Measurements from ENCODE around the gene TTC28. TPM values are rescaled to one million over a fixed set of nuclear protein-coding genes. Genes with fewer than 3 reads are reported as not detected.

Gene TTC28
- total RNA-seq, 4 donors from 2014 or later: 43.8 to 130 (median 92.0) TPM

DNA sequence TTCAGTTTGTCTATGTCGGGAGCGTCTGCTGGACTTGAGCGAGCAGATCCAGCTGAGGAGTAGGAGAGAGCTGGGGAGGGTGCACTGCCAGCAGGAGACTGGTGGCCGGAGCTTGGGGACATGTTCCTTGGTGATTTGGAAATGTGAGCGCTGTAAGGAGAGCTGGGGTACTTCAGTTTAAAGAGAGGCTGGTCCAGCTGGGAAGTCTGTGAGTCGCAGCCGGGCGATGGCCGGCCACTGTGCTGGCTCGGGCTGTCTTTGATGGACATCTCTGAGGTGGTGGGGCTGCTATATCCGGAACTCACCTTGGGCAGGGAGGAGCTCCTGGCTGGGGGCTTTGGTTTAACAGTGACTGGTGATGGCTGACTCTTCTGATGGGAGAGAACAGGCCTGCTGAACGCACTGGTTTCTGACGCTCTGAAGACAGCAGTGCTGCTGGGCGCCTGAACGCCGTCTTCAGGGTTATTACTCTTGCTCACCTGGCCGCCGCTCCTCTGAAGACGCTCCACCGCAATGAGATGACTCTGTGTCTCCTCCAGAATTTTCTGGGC lies 696.9 kb downstream of the TTC28 start:
- no peaks in the 10 kb centered on the region for H3K27me3 ChIP-seq
- intact Hi-C loops (cut with DNase I; ENCODE audit: low total_unique reads): no loop called here
- no peak overlapping the region for H3K27ac ChIP-seq
- no peaks in the 10 kb centered on the region for H3K9me3 ChIP-seq
- no peaks in the 10 kb centered on the region for H3K36me3 ChIP-seq
- H3K4me1 ChIP-seq: no peaks in the 10 kb centered on the region
- no peak for DNase-seq
- no peak overlapping the region for H3K4me3 ChIP-seq
- TF ChIP-seq, protein P1, sequence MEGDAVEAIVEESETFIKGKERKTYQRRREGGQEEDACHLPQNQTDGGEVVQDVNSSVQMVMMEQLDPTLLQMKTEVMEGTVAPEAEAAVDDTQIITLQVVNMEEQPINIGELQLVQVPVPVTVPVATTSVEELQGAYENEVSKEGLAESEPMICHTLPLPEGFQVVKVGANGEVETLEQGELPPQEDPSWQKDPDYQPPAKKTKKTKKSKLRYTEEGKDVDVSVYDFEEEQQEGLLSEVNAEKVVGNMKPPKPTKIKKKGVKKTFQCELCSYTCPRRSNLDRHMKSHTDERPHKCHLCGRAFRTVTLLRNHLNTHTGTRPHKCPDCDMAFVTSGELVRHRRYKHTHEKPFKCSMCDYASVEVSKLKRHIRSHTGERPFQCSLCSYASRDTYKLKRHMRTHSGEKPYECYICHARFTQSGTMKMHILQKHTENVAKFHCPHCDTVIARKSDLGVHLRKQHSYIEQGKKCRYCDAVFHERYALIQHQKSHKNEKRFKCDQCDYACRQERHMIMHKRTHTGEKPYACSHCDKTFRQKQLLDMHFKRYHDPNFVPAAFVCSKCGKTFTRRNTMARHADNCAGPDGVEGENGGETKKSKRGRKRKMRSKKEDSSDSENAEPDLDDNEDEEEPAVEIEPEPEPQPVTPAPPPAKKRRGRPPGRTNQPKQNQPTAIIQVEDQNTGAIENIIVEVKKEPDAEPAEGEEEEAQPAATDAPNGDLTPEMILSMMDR (IDR thresholded peaks at IDR 0.05): no peak
- no peak for TF ChIP-seq POLR2A (IDR thresholded peaks at IDR 0.05)

DNA sequence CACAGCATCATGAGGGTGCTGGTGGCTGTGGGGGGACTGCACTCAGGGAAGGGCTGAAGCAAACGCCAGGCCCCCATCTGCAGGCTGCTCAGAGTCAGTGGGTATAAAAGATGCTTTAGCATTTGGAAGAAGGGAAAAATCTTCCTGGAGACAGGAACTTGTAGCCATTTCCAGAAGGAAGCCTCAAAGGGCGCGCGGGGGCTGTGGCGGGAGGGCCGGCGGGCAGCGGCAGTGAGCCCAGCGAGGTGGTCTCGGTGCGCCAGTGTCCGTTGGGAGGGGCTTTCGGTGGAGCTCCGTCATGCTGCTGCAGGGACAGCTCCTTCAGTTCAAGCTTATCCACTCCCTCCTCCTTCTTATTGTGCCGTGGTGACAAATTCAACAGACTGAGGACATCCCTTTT lies 697.5 kb downstream of the TTC28 start:
- intact Hi-C loops (cut with DNase I; ENCODE audit: low total_unique reads): no loop called here
- no peak for DNase-seq
- H3K27me3 ChIP-seq: no peaks in the 10 kb centered on the region
- no peaks in the 10 kb centered on the region for H3K36me3 ChIP-seq
- no peaks in the 10 kb centered on the region for H3K4me1 ChIP-seq
- no peak overlapping the region for H3K27ac ChIP-seq
- TF ChIP-seq, protein P1 (IDR thresholded peaks at IDR 0.05): no peak
- no peak for TF ChIP-seq POLR2A (IDR thresholded peaks at IDR 0.05)
- H3K9me3 ChIP-seq: no peaks in the 10 kb centered on the region
- no peak overlapping the region for H3K4me3 ChIP-seq

DNA sequence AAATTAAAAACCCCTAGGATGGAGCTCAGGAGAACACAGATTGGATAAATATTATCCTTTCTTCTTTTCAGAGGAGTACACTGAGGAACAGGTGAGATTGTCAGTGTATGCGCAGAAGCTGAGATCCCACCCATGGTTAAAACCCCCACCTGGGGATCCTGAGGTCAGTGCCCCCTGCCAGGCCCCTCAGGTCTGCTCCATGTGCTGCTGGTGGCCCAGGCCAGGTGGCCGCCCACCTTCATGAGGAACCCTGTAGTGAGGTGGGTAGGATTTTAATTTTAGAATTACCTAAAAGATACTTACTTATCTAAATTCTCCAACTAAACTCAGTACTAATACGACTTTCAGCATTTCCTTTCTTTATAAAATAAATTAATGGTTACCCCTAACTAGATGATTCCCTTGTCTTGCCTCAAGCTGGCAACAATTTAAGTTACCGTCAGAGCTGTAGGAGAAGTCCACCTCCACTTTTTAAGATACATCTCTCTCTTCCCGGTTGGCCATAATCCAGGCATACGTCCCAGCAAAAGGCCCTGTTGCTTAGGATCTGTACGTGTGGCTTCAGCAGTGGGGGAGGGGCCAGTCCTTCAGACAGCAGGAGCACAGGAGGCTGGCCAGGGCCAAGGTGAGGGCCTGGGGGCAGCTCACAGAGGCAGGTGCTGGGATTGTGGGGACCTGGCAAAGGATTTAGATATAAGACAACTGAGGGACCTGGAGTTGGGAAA lies 699.1 kb downstream of the TTC28 start:
- no peaks in the 10 kb centered on the region for H3K4me1 ChIP-seq
- no peak overlapping the region for H3K4me3 ChIP-seq
- H3K27me3 ChIP-seq: no peaks in the 10 kb centered on the region
- H3K36me3 ChIP-seq: no peaks in the 10 kb centered on the region
- TF ChIP-seq, protein P1 (IDR thresholded peaks at IDR 0.05): no peak
- no peak for TF ChIP-seq POLR2A (IDR thresholded peaks at IDR 0.05)
- peak in 1 of 2 donors; percentile 22 for DNase-seq
- H3K9me3 ChIP-seq: no peaks in the 10 kb centered on the region
- no peak overlapping the region for H3K27ac ChIP-seq
- intact Hi-C loops (cut with DNase I; ENCODE audit: low total_unique reads): no loop called here

DNA sequence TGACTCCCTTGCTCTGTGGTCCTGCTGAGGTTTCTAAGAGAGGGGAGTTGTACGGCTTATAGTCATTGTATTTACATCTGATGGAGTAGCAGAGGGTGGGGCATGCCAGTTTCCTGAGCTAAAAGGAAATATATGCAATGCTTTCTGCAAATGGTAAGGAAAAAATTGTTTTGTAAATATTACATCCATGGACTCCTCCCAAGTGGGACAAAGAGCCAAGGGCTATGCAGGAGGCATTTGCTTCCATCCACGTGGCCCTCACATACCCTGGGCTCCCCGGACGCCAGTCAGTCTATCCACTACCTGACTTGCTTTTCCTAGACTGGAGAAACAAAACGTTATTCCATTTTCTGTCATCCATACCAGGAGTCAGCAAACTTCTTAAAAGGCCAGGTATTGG lies 700.8 kb downstream of the TTC28 start:
- intact Hi-C loops (cut with DNase I; ENCODE audit: low total_unique reads): no loop called here
- Histone ChIP-seq H3K27ac (no peak overlapping the region), H3K27me3 (no peaks in the 10 kb centered on the region), H3K9me3 (no peaks in the 10 kb centered on the region), H3K4me1 (no peaks in the 10 kb centered on the region), H3K36me3 (no peaks in the 10 kb centered on the region), H3K4me3 (no peak overlapping the region)
- TF ChIP-seq, protein P1 (IDR thresholded peaks at IDR 0.05): no peak
- no peak for TF ChIP-seq POLR2A (IDR thresholded peaks at IDR 0.05)
- no peak for DNase-seq

DNA sequence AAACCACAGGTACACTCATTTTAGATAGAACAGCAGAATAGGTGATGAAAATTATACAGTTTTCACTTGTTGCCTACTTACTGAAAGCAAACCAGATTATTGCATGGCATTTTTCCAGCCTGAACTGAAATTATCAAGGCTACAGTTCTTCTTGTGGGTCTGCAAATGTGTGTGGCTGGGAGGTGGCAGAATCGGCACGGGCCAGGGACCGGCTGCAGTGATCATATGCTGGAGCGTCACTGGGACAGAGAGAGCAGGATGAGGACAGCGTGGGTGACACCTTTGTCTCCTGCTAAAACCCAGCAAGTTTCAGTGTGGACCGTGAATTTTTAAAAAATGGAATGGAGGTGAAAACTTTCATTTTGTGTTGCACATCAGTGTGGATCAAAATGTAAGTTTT lies 701.3 kb downstream of the TTC28 start:
- TF ChIP-seq POLR2A (IDR thresholded peaks at IDR 0.05): no peak
- TF ChIP-seq, protein P1 (IDR thresholded peaks at IDR 0.05): no peak
- H3K36me3 ChIP-seq: no peaks in the 10 kb centered on the region
- H3K9me3 ChIP-seq: no peaks in the 10 kb centered on the region
- H3K27ac ChIP-seq: no peak overlapping the region
- intact Hi-C loops (cut with DNase I; ENCODE audit: low total_unique reads): no loop called here
- H3K4me1 ChIP-seq: no peaks in the 10 kb centered on the region
- H3K27me3 ChIP-seq: no peaks in the 10 kb centered on the region
- H3K4me3 ChIP-seq: no peak overlapping the region
- no peak for DNase-seq

Data from uterus (tissue), 4 donors.